Smooth muscle cell (in vitro differentiated cells): ENCODE measurements around the gene MYBPC3. TPM values are rescaled to one million over a fixed set of nuclear protein-coding genes. Genes with fewer than 3 reads are reported as not detected.

Experiments used
- DNase-seq: peaks from one replicate; lab custom pipeline; 2025; ENCODE audit not compliant: unreplicated experiment; lab: John Stamatoyannopoulos, UW
- H2AFZ ChIP-seq: fragments of 200-600 bp; sonication (generic); 2 replicates; pipeline ENCODE4 v1.6.0; 2016; ENCODE audit warnings: antibody characterized with exemption, low read depth, mild to moderate bottlenecking
- H3F3A ChIP-seq: fragments of 200-600 bp; sonication (generic); 2 replicates; pipeline ENCODE4 v1.6.0; 2017; ENCODE audit warnings: antibody characterized with exemption, low read depth
- H3K27ac ChIP-seq: fragments of 200-600 bp; sonication (generic); 2 replicates; pipeline ENCODE4 v1.5.1; 2016; ENCODE audit warnings: low read depth, mild to moderate bottlenecking
- H3K27me3 ChIP-seq: fragments of 200-600 bp; sonication (generic); 2 replicates; pipeline ENCODE4 v1.6.1; 2016; ENCODE audit warnings: low read depth, mild to moderate bottlenecking
- H3K36me3 ChIP-seq: fragments of 200-600 bp; sonication (generic); 2 replicates; pipeline ENCODE4 v1.5.1; 2016; ENCODE audit warnings: low read depth
- H3K4me1 ChIP-seq: fragments of 200-600 bp; sonication (generic); 2 replicates; pipeline ENCODE4 v1.5.1; 2016; ENCODE audit warnings: low read depth
- H3K4me2 ChIP-seq: fragments of 200-600 bp; sonication (generic); 2 replicates; pipeline ENCODE4 v1.6.0; 2016; ENCODE audit warnings: mild to moderate bottlenecking
- H3K4me3 ChIP-seq: fragments of 200-600 bp; sonication (generic); 2 replicates; pipeline ENCODE4 v1.5.1; 2016; ENCODE audit warnings: mild to moderate bottlenecking
- H3K79me2 ChIP-seq: fragments of 200-600 bp; sonication (generic); 2 replicates; pipeline ENCODE4 v1.6.0; 2016; ENCODE audit warnings: low read depth, mild to moderate bottlenecking
- H3K9ac ChIP-seq: fragments of 200-600 bp; sonication (generic); 2 replicates; pipeline ENCODE4 v1.6.0; 2016; ENCODE audit warnings: low read depth
- H3K9me3 ChIP-seq: fragments of 200-600 bp; sonication (generic); replicated peaks from 2 replicates; pipeline ENCODE4 v1.5.1; 2016; ENCODE audit warnings: low read depth
- H4K20me1 ChIP-seq: fragments of 200-600 bp; sonication (generic); 2 replicates; pipeline ENCODE4 v1.6.0; 2016; ENCODE audit warnings: low read depth
- WGBS: methylation state at CpG from one replicate; pipeline ENCODE4 v1.1.7; 2016; ENCODE audit warnings: low lambda C conversion rate; 5-methylcytosine and 5-hydroxymethylcytosine counted together
- polyA plus RNA-seq: library from polyadenylated mRNA; unstranded; fragments of >200 nt; fragmentation: Nextera tagmentation; extraction: Ambion mirVana; gene quantifications from 2 replicates; pipeline ENCODE4 v1.2.1, GENCODE V29; 2016
- total RNA-seq: library from RNA; depleted of rRNA; stranded (reverse); fragments of >200 nt; gene quantifications from 2 replicates; pipeline ENCODE4 v1.2.3, GENCODE V29; 2014
- TF ChIP-seq, protein P1 (sequence below): fragments of 200-600 bp; sonication (generic); IDR thresholded peaks from 2 replicates; pipeline ENCODE4 v1.5.1; 2017; ENCODE audit warnings: borderline replicate concordance, mild to moderate bottlenecking, antibody characterized with exemption; ENCODE audit not compliant: insufficient read depth, poor library complexity, severe bottlenecking

Gene MYBPC3
- total and polyA plus RNA-seq, 2 experiments from 2014 or later: 0.03 TPM; not detected in 1

DNA sequence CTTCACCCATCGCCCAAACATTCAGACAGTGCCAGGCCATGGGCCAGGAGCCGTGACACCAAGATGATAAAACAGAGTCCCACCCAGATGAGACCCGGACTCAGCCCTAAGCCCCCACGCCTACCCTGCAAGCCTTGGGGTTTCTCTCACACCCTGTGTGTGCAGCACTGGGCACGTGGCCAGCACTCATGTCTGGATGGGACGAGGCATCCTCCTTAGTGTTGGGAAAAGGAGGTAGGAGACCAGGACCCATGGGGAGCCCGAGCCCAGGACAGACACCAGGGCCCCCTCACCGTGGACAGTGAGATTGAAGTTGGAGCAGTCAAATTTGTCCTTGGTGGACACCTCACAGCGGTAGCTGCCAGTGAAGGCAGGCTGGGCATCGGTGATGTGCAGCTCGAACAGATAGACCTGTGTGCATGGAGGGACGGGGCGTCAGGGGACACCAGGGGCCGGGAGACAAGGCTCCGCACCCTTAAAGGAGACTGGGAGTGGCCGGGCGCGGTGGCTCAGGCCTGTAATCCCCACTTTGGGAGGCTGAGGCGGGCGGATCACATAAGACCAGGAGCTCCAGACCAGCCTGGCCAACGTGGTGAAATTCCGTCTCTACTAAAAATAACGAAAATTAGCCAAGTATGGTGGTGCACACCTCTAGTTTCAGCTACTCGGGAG, 4.2 kb downstream of the MYBPC3 start:
- Histone ChIP-seq H3K4me3 (no peak overlapping the region), H3K4me1 (peaks cover 8% of the 10 kb centered on the region), H3K9ac (no peak overlapping the region), H3K27ac (no peak overlapping the region), H3K79me2 (no peaks in the 10 kb centered on the region), H4K20me1 (no peaks in the 10 kb centered on the region), H3K4me2 (no peak overlapping the region), H3K36me3 (no peaks in the 10 kb centered on the region), H3K27me3 (no peaks in the 10 kb centered on the region), H3F3A (no peaks in the 10 kb centered on the region), H3K9me3 (no peaks in the 10 kb centered on the region), H2AFZ (no peak overlapping the region)
- DNase-seq: no peak
- 89% methylated on average over 24 of the region's 24 CpGs for WGBS
- TF ChIP-seq, protein P1, sequence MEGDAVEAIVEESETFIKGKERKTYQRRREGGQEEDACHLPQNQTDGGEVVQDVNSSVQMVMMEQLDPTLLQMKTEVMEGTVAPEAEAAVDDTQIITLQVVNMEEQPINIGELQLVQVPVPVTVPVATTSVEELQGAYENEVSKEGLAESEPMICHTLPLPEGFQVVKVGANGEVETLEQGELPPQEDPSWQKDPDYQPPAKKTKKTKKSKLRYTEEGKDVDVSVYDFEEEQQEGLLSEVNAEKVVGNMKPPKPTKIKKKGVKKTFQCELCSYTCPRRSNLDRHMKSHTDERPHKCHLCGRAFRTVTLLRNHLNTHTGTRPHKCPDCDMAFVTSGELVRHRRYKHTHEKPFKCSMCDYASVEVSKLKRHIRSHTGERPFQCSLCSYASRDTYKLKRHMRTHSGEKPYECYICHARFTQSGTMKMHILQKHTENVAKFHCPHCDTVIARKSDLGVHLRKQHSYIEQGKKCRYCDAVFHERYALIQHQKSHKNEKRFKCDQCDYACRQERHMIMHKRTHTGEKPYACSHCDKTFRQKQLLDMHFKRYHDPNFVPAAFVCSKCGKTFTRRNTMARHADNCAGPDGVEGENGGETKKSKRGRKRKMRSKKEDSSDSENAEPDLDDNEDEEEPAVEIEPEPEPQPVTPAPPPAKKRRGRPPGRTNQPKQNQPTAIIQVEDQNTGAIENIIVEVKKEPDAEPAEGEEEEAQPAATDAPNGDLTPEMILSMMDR: no peak

DNA sequence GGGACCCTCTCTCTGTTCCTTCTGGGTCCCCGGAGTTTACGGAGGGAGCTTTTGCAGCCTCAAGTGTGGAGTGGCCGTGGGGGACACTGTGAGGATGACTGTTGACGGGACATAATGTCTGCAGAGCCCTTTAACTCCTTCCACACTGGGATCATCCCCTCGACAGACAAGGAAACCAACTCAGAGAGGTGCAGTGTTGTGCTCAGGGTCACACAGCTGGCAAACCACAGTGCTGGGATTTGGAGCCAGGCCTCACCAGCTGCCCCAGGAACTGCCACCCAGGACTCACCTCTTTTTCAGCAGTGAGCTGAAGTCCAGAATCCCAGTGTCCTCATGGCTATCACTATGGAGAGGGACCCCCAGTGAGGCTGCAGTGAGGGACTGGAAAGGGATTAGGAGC, 5.4 kb downstream of the MYBPC3 start:
- Histone ChIP-seq H3K9ac (no peak overlapping the region), H3K9me3 (no peaks in the 10 kb centered on the region), H2AFZ (no peak overlapping the region), H3K27me3 (no peaks in the 10 kb centered on the region), H3K4me2 (no peak overlapping the region), H3F3A (no peaks in the 10 kb centered on the region), H3K79me2 (no peaks in the 10 kb centered on the region), H4K20me1 (no peaks in the 10 kb centered on the region), H3K27ac (no peak overlapping the region), H3K4me1 (peaks cover 8% of the 10 kb centered on the region), H3K36me3 (no peaks in the 10 kb centered on the region), H3K4me3 (no peak overlapping the region)
- TF ChIP-seq, protein P1: no peak
- 86% methylated on average over 5 of the region's 5 CpGs for WGBS
- no peak for DNase-seq

DNA sequence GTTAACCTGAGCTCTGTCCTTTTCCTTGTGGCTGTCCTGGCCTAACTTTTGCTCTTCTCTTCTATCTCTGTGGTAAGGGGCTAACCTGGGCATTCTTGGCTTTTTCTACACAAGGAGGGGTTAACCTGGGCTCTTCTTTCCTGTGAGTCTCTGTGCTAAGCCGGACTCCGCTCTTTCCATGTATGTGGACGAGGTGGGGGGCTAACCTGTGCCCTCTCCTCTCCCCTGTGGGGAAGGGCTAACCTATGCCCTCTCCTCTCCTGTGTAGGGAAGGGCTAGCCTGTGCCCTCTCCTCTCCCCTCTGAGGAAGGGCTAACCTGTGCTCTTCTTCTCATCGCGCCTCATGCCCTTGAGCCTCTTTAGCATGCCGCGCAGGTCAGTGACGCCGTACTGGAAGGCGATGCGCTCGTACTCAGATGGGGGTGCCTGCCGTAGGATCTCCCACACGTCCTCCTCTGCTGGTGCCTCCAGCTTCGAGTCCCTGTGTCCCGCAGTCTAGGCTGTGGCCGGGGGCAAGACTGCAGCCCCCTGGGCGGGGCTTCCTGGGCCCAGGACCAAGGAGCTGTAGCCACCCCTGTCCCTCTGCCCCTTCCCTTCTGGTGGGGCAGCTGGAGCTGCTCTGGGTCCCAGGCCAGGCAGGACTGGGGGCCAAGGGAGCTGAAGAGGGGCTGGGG, 6.5 kb downstream of the MYBPC3 start:
- H3K27ac ChIP-seq: no peak overlapping the region
- H3K9ac ChIP-seq: no peak overlapping the region
- no peaks in the 10 kb centered on the region for H3K79me2 ChIP-seq
- no peaks in the 10 kb centered on the region for H3F3A ChIP-seq
- no peaks in the 10 kb centered on the region for H4K20me1 ChIP-seq
- no peaks in the 10 kb centered on the region for H3K36me3 ChIP-seq
- no peak overlapping the region for H3K4me2 ChIP-seq
- H2AFZ ChIP-seq: no peak overlapping the region
- 93% methylated on average over 18 of the region's 18 CpGs for WGBS
- DNase-seq: no peak
- H3K27me3 ChIP-seq: no peaks in the 10 kb centered on the region
- H3K9me3 ChIP-seq: no peaks in the 10 kb centered on the region
- no peak overlapping the region for H3K4me3 ChIP-seq
- H3K4me1 ChIP-seq: peaks cover 8% of the 10 kb centered on the region
- TF ChIP-seq, protein P1: no peak
